K562 (cell line): ENCODE measurements around the gene TNNI2. TPM values are rescaled to one million over a fixed set of nuclear protein-coding genes. Genes with fewer than 3 reads are reported as not detected.

Experiments used
- ATAC-seq: fragments of 200-7000 bp; cut with Tn5 transposase; 3 replicates; pipeline ENCODE4 v1.9.1; 2020; ENCODE audit warnings: moderate library complexity
- BruUV-seq: library from RNA; stranded (reverse); fragments of 400-500 nt; replicated peaks from 2 replicates; lab custom pipeline; 2021; lab: Mats Ljungman, UMichigan
- CTCF ChIA-PET: fragments of 300-600 bp; formaldehyde crosslinking; extraction: SDS; loops from one replicate; lab custom pipeline; 2021; ENCODE audit warnings: low intra/inter-chr PET ratio; lab: Yijun Ruan, JAX
- POLR2A ChIA-PET: fragments of 300-600, 350-650 bp; sonication (Branson Sonifier 250); formaldehyde crosslinking; extraction: SDS; loops from one replicate; lab custom pipeline; 2021; ENCODE audit warnings: antibody characterized with exemption, inconsistent platforms; lab: Yijun Ruan, JAX
- DNase-seq, 4 experiments: peaks; one replicate each; pipeline versions ENCODE4 v3.0.0 to v3.0.0-alpha.2; 2011 to 2018; ENCODE audit warnings: low spot score in 3 of 4, mixed read lengths in 3 of 4; ENCODE audit errors: extremely low read depth in 1 of 4
- FAIRE-seq: peaks from 2 replicates; lab custom pipeline; 2011; peaks lifted over from hg19 to GRCh38; lab: Jason Lieb, UNC
- H2AFZ ChIP-seq: 2 replicates; pipeline ENCODE4 v1.6.0; 2011; ENCODE audit warnings: low read depth, low read length, control low read depth, inconsistent platforms
- H3K27ac ChIP-seq: fragments of 200-600 bp; 3 replicates; pipeline ENCODE4 v1.8.0; 2011; ENCODE audit warnings: low read depth, mild to moderate bottlenecking, control low read depth, inconsistent platforms, low read length, moderate library complexity, mixed read lengths; ENCODE audit errors: extremely low read depth
- H3K27me3 ChIP-seq, 2 experiments: fragments of 300-600 bp in 1 of 2; 2 replicates in 1 of 2; 3 replicates in 1 of 2; pipeline versions ENCODE4 v1.6.0 to v1.8.0; 2011; ENCODE audit warnings: inconsistent platforms in 2 of 2, low read length in 2 of 2, mild to moderate bottlenecking in 1 of 2, mixed read lengths in 1 of 2, moderate library complexity in 1 of 2; ENCODE audit not compliant: control insufficient read depth in 2 of 2, insufficient read depth in 2 of 2
- H3K36me3 ChIP-seq: fragments of 300-600 bp; 3 replicates; pipeline ENCODE4 v1.8.0; 2011; ENCODE audit warnings: mild to moderate bottlenecking, low read length, inconsistent platforms; ENCODE audit not compliant: control insufficient read depth, insufficient read depth
- H3K4me1 ChIP-seq, 2 experiments: fragments of 200-600 bp in 1 of 2; replicated peaks in 1 of 2; 2 replicates in 1 of 2; 3 replicates in 1 of 2; pipeline versions ENCODE4 v1.5.1 to v1.8.0; 2011; ENCODE audit warnings: inconsistent platforms in 2 of 2, low read length in 2 of 2, mild to moderate bottlenecking in 1 of 2, mixed read lengths in 1 of 2, moderate library complexity in 1 of 2; ENCODE audit not compliant: control insufficient read depth in 2 of 2, insufficient read depth in 2 of 2
- H3K4me2 ChIP-seq: 2 replicates; pipeline ENCODE4 v1.6.1; 2011; ENCODE audit warnings: low read length, control low read depth, inconsistent platforms, mixed read lengths; ENCODE audit not compliant: insufficient read depth
- H3K4me3 ChIP-seq: fragments of 200-600 bp; sonication (generic), shearing (Covaris generic); 2 replicates; pipeline ENCODE4 v1.5.1; 2016; ENCODE audit warnings: control low read depth, inconsistent platforms
- H3K79me2 ChIP-seq: fragments of 200-600 bp; 3 replicates; pipeline ENCODE4 v1.8.0; 2011; ENCODE audit warnings: low read length, inconsistent platforms; ENCODE audit not compliant: control insufficient read depth, insufficient read depth
- H3K9ac ChIP-seq, 2 experiments: 2 replicates each; pipeline versions ENCODE4 v1.6.0 to v1.6.1; 2011; ENCODE audit warnings: low read depth in 2 of 2, low read length in 2 of 2, control low read depth in 1 of 2, inconsistent platforms in 1 of 2, mild to moderate bottlenecking in 1 of 2, mixed read lengths in 1 of 2; ENCODE audit not compliant: insufficient read depth in 1 of 2
- H3K9me1 ChIP-seq: one replicate; pipeline ENCODE4 v1.6.0; 2011; ENCODE audit warnings: inconsistent platforms, mild to moderate bottlenecking, low read length, moderate library complexity; ENCODE audit not compliant: control insufficient read depth, insufficient read depth
- H3K9me3 ChIP-seq: replicated peaks from 2 replicates; pipeline ENCODE4 v1.5.1; 2011; ENCODE audit warnings: low read depth, low read length, inconsistent platforms; ENCODE audit not compliant: control insufficient read depth, insufficient read depth
- H4K20me1 ChIP-seq: replicated peaks from 2 replicates; pipeline ENCODE4 v1.6.1; 2011; ENCODE audit warnings: low read length, inconsistent platforms, mixed read lengths; ENCODE audit not compliant: control insufficient read depth, insufficient read depth
- PRMT5 ChIP-seq: sonication (generic); formaldehyde crosslinking; IDR thresholded peaks from 2 replicates; pipeline ENCODE4 v1.5.0; 2020; ENCODE audit warnings: missing genetic modification reagents
- TBP ChIP-seq: optimal IDR thresholded peaks from 2 replicates; pipeline ENCODE3; 2011; ENCODE audit warnings: low read depth, low read length, improper control_type of control experiment
- TCF7 ChIP-seq: sonication (generic); IDR thresholded peaks from 2 replicates; pipeline ENCODE4 v1.6.1; 2016; ENCODE audit warnings: antibody characterized with exemption, borderline replicate concordance
- ZFP36 ChIP-seq: fragments of 150-350 bp; IDR thresholded peaks from 2 replicates; pipeline ENCODE4 v1.6.1; 2018; ENCODE audit warnings: low read length, low read depth; ENCODE audit not compliant: partially characterized antibody
- ZNF134 ChIP-seq: fragments of 250-450 bp; sonication (Bioruptor Pico); conservative IDR thresholded peaks from 2 replicates; pipeline ENCODE4 v1.4.0; 2020
- ZNF347 ChIP-seq: fragments of 450-650 bp; formaldehyde crosslinking; IDR thresholded peaks from 2 replicates; pipeline ENCODE4 v1.4.0; 2020; ENCODE audit warnings: low read depth, mild to moderate bottlenecking, moderate library complexity
- WGBS: fragments of 100-300 bp; shearing (Covaris generic); methylation state at CpG from one replicate; pipeline ENCODE4 v1.1.6; 2016; ENCODE audit warnings: low coverage, mixed read lengths; ENCODE audit not compliant: insufficient coverage; ENCODE audit errors: missing lambda C conversion rate; 5-methylcytosine and 5-hydroxymethylcytosine counted together
- in situ Hi-C: fragments of 300-500 bp; cut with MboI; formaldehyde crosslinking; loops from 4 replicates; pipeline ENCODE4 v1.15.0; 2018; ENCODE audit warnings: inconsistent platforms, mixed read lengths
- intact Hi-C: fragments of 100-400 bp; cut with micrococcal nuclease; formaldehyde crosslinking; loops from 2 replicates; pipeline ENCODE4 v1.14.2; 2022
- polyA plus RNA-seq, 8 experiments: library from polyadenylated mRNA; depleted of rRNA in 4 of 8; stranded (reverse) in 5 of 8; unstranded in 3 of 8; fragments of >200 nt; fragmentation: Nextera tagmentation in 2 of 8; fragmentation: Illumina TruSeq in 1 of 8; extraction: Ambion mirVana in 2 of 8; extraction: Trizol in 1 of 8; gene quantifications; 2 replicates each; pipeline versions ENCODE4 v1.2.1 to v1.2.3, GENCODE V29; 2011 to 2014; ENCODE audit warnings: inconsistent platforms in 1 of 8, missing spikeins in 1 of 8
- total RNA-seq, 7 experiments: library from RNA; depleted of rRNA in 6 of 7; stranded (reverse); fragments of >200 nt in 6 of 7; fragmentation: Illumina TruSeq in 2 of 7; extraction: Trizol in 2 of 7; gene quantifications; 2 replicates each; pipeline versions ENCODE4 v1.2.1 to v1.2.3, GENCODE V29; 2011 to 2021; ENCODE audit warnings: low replicate concordance in 1 of 7

The TNNI2 gene
- total and polyA plus RNA-seq, 9 of the 15 experiments (the other 6 are each of a cell fraction or from before 2014, with no cell fraction given), result not detected

DNA sequence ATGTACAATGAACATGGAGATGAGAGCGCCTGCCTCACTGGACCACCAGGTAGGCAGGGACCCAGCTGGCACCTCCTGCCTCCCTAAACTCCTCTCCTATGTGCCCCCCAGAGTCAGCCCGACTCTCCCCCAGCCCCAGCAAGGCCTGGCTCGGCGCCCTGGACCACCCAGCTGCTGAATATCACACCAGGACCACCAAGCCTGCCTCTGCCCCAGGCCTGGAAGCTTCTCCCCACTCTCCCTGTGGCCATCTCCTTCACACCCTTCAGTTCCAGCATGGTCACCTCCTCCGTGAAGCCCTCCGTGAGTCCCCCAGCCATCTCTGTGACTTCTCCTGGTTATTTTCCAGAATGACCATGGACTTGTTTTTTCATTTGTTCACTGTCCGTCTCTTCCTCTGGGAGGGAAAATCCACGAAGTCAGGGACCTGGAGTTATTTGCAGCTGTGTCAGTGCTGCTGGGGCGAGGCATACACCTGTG is 7.7 kb downstream of the TNNI2 start:
- Histone ChIP-seq H3K4me3 (no peak overlapping the region), H3K79me2 (no peaks in the 10 kb centered on the region), H3K4me2 (no peak overlapping the region), H3K27ac (no peak overlapping the region), H4K20me1 (no peaks in the 10 kb centered on the region; the same call in 1 of the 2 replicates), H3K27me3 (peaks cover 8 to 60% of the 10 kb centered on the region in 2 experiments; a peak in 3 of 5 replicates), H3K4me1 (peaks cover 9 to 55% of the 10 kb centered on the region in 2 experiments; a peak in 4 of 5 replicates), H3K9me1 (no peaks in the 10 kb centered on the region), H2AFZ (no peak overlapping the region), H3K9me3 (no peaks in the 10 kb centered on the region), H3K36me3 (no peaks in the 10 kb centered on the region), H3K9ac (no peak overlapping the region)
- ChIA-PET POLR2A (interaction anchor here (1.2 kb wide), 1 partner anchor 153 kb away, joined by 3 read pairs; no protein-coding TSS in a partner anchor), CTCF (no interaction called here)
- ATAC-seq, result no peak
- TF ChIP-seq TBP (no peak), ZNF134 (CRISPR knock-in tag) (no peak), PRMT5 (CRISPR knock-in tag) (no peak), ZFP36 (peak; percentile 95), ZNF347 (no peak), TCF7 (no peak)
- in situ Hi-C loops (no loop called here), intact Hi-C loops (no loop called here)
- 12% methylated on average over 9 of the region's 9 CpGs for WGBS
- FAIRE-seq, result no peak
- BruUV-seq, result no TSS peak
- no peak for DNase-seq
